Osteoblast (primary cell): ENCODE measurements around the gene AGBL5. TPM values are rescaled to one million over a fixed set of nuclear protein-coding genes. Genes with fewer than 3 reads are reported as not detected.

Experiments
- DNase-seq: peaks from one replicate; pipeline ENCODE4 v3.0.0; 2011; ENCODE audit warnings: low spot score, mixed read lengths; ENCODE audit not compliant: insufficient read length; ENCODE audit errors: missing footprints
- H2AFZ ChIP-seq: 2 replicates; pipeline ENCODE4 v1.6.0; 2011; ENCODE audit warnings: mild to moderate bottlenecking, low read length
- H3K27ac ChIP-seq: 2 replicates; pipeline ENCODE4 v1.5.1; 2011; ENCODE audit warnings: mild to moderate bottlenecking, low read depth, low read length, moderate library complexity
- H3K27me3 ChIP-seq: 2 replicates; pipeline ENCODE4 v1.6.0; 2012; ENCODE audit warnings: mild to moderate bottlenecking, control low read depth, inconsistent platforms, low read length, moderate library complexity; ENCODE audit not compliant: insufficient read depth
- H3K36me3 ChIP-seq: 2 replicates; pipeline ENCODE4 v1.5.1; 2011; ENCODE audit warnings: mild to moderate bottlenecking, low read length, control low read depth, moderate library complexity; ENCODE audit not compliant: insufficient read depth
- H3K4me1 ChIP-seq: 2 replicates; pipeline ENCODE4 v1.5.1; 2011; ENCODE audit warnings: mild to moderate bottlenecking, low read length, control low read depth, moderate library complexity; ENCODE audit not compliant: insufficient read depth
- H3K4me2 ChIP-seq: 2 replicates; pipeline ENCODE4 v1.6.0; 2011; ENCODE audit warnings: mild to moderate bottlenecking, low read length; ENCODE audit not compliant: insufficient read depth
- H3K4me3 ChIP-seq: fragments of 200-600 bp; sonication (generic); 3 replicates; pipeline ENCODE4 v1.5.1; 2012; ENCODE audit warnings: mild to moderate bottlenecking, low read length, inconsistent platforms; ENCODE audit not compliant: insufficient read depth
- H3K79me2 ChIP-seq: 2 replicates; pipeline ENCODE4 v1.6.0; 2012; ENCODE audit warnings: mild to moderate bottlenecking, low read length, control low read depth, inconsistent platforms; ENCODE audit not compliant: insufficient read depth
- H3K9me3 ChIP-seq: 2 replicates; pipeline ENCODE4 v1.5.1; 2011; ENCODE audit warnings: low read depth, low read length, control low read depth
- H4K20me1 ChIP-seq: 2 replicates; pipeline ENCODE4 v1.6.0; 2012; ENCODE audit warnings: mild to moderate bottlenecking, low read length, control low read depth; ENCODE audit not compliant: insufficient read depth
- CTCF ChIP-seq: IDR thresholded peaks from 2 replicates; pipeline ENCODE4 v1.5.1; 2011; ENCODE audit warnings: mild to moderate bottlenecking, low read depth, low read length, moderate library complexity; ENCODE audit errors: extremely low read depth
- total RNA-seq: library from RNA; depleted of rRNA; stranded (reverse); fragments of >200 nt; gene quantifications from 2 replicates; pipeline ENCODE4 v1.2.3, GENCODE V29; 2012

Gene AGBL5, protein sequence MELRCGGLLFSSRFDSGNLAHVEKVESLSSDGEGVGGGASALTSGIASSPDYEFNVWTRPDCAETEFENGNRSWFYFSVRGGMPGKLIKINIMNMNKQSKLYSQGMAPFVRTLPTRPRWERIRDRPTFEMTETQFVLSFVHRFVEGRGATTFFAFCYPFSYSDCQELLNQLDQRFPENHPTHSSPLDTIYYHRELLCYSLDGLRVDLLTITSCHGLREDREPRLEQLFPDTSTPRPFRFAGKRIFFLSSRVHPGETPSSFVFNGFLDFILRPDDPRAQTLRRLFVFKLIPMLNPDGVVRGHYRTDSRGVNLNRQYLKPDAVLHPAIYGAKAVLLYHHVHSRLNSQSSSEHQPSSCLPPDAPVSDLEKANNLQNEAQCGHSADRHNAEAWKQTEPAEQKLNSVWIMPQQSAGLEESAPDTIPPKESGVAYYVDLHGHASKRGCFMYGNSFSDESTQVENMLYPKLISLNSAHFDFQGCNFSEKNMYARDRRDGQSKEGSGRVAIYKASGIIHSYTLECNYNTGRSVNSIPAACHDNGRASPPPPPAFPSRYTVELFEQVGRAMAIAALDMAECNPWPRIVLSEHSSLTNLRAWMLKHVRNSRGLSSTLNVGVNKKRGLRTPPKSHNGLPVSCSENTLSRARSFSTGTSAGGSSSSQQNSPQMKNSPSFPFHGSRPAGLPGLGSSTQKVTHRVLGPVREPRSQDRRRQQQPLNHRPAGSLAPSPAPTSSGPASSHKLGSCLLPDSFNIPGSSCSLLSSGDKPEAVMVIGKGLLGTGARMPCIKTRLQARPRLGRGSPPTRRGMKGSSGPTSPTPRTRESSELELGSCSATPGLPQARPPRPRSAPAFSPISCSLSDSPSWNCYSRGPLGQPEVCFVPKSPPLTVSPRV
- total RNA-seq, result 24.6 and 26.8 TPM in 2 replicates

DNA sequence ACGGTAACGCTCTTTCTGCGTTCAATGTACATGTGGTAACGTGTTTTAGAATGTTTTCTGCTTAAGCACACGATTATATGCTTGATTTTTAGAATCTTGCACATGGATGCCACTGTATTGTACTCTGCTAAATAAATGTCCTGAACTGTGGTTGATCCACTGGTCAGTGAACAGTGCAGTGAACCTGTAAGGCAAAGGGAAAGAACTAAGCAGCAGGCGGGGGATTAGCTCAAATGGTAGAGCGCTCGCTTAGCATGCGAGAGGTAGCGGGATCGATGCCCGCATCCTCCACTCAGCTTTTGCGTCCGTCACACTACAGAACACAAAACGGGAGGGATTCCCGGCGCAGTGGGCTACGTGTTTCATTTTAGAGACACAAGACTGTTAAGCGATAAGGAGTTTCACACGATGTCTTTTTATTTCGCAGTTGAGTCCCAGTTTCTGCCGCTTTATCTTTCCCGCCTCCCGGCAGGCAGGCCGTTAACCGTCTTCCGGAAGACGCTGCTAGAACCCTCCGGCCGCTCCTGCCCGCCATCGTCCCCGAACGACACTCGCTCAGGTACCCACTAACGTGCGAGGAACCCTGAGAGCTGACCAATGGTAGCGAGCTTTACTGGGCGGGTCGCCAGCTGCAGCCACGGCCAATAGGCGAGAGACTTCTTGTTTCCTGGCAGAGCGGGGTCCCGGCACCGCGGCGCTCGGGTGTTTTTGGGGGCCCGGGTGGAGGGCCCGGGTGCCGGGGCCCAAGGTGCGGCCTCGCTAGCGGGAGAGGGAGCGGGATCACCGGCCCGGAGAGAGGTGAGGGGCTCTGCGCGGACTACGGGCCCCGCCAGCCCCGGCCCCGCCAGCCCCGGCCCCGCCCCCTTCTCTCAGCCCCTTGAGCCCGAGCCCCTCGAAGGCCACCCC lies at the start of gene AGBL5:
TSS of gene AGBL5 (plus strand) at position 673 of the 906 bp plus-strand sequence. CDS start 1,291 bp downstream, outside the sequence.
- H3K36me3 ChIP-seq, result peaks cover 26% of the 10 kb centered on the region
- no peaks in the 10 kb centered on the region for H3K27me3 ChIP-seq
- H3K27ac ChIP-seq, result peak within 1 kb of the TSS; percentile 86
- peak; percentile 100 for DNase-seq
- H3K4me3 ChIP-seq, result peak within 1 kb of the TSS; percentile 89
- no peak for TF ChIP-seq CTCF
- peaks cover 3% of the 10 kb centered on the region for H4K20me1 ChIP-seq
- peak within 1 kb of the TSS; percentile 97 for H3K4me2 ChIP-seq
- H3K9me3 ChIP-seq, result no peaks in the 10 kb centered on the region
- H3K79me2 ChIP-seq, result peaks cover 2% of the 10 kb centered on the region
- peak within 1 kb of the TSS; percentile 87 for H2AFZ ChIP-seq
- H3K4me1 ChIP-seq, result peaks cover 12% of the 10 kb centered on the region

DNA sequence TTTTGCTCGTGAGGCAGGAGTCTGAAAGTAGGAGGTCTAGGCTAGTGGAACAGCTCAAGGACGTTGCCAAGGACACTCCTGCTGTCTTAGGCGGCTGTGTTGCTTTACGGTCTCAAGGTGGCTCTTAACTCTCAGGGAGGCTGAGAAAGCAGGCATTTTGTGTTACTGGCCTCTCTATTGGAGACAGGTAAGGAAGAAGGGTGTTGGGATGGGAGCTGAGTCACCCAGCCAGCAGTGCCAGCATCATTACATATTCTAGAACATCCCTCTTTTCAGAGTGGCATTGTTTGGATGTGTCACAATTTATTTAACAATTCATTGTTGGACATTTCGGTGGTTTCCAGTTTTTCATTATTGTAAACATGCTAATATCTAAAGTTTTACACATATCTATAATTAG lies 49.5 kb upstream of the AGBL5 start:
- H2AFZ ChIP-seq, result no peak overlapping the region
- no peak overlapping the region for H3K4me2 ChIP-seq
- no peak for TF ChIP-seq CTCF
- H3K27me3 ChIP-seq, result no peaks in the 10 kb centered on the region
- peaks cover 13% of the 10 kb centered on the region for H3K4me1 ChIP-seq
- no peaks in the 10 kb centered on the region for H3K36me3 ChIP-seq
- H3K27ac ChIP-seq, result no peak overlapping the region
- H4K20me1 ChIP-seq, result peaks cover 40% of the 10 kb centered on the region
- H3K79me2 ChIP-seq, result no peaks in the 10 kb centered on the region
- no peaks in the 10 kb centered on the region for H3K9me3 ChIP-seq
- no peak for DNase-seq
- no peak overlapping the region for H3K4me3 ChIP-seq

DNA sequence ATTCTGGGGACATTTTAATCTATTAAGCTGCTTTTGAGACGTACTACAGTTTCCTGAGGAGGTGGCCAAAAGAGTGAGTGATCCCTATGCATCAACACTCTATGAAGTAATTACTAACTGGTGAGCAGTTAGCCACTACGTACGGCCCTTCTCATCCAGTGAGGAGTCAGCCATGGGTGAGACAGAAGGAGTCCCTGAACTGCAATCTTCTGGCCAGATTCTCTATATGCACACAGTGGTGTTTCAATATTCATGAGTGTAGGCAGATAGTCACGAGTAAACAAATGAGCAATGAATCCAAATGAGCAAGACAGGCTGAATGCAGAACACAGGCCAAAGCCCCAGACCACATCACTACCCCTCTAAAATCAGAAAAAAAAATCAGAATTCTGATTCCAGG lies 48.5 kb upstream of the AGBL5 start:
- Histone ChIP-seq H3K4me2 (no peak overlapping the region), H3K9me3 (no peaks in the 10 kb centered on the region), H3K27ac (no peak overlapping the region), H4K20me1 (peaks cover 30% of the 10 kb centered on the region), H3K4me1 (peaks cover 13% of the 10 kb centered on the region), H3K27me3 (no peaks in the 10 kb centered on the region), H3K36me3 (no peaks in the 10 kb centered on the region), H3K4me3 (no peak overlapping the region), H2AFZ (no peak overlapping the region), H3K79me2 (no peaks in the 10 kb centered on the region)
- TF ChIP-seq CTCF, result no peak
- no peak for DNase-seq
